WTC11 (cell line): ENCODE results near the gene MYMK. TPM values are rescaled to one million over a fixed set of nuclear protein-coding genes. Genes with fewer than 3 reads are reported as not detected.

Experiments used
- ATAC-seq: fragments of 200-7000 bp; cut with Tn5 transposase; 2 replicates; pipeline ENCODE4 v1.10.0; 2021; ENCODE audit warnings: mild to moderate bottlenecking, moderate library complexity
- CTCF ChIA-PET: fragments of 300-600 bp; sonication (Branson Sonifier 250); formaldehyde crosslinking; loops from one replicate; lab custom pipeline; 2021; ENCODE audit warnings: antibody characterized with exemption; lab: Charles Lee
- POLR2A ChIA-PET: fragments of 350-600 bp; sonication (Branson Sonifier 250); formaldehyde crosslinking; loops from one replicate; lab custom pipeline; 2021; ENCODE audit warnings: antibody characterized with exemption; lab: Charles Lee
- DNase-seq: peaks from one replicate; pipeline ENCODE4 v3.0.0; 2021; ENCODE audit warnings: low spot score
- H3K27ac Mint-ChIP-seq: 2 replicates; pipeline ENCODE4 v1.8.0; 2021; ENCODE audit warnings: mixed read lengths
- H3K27me3 Mint-ChIP-seq: 2 replicates; pipeline ENCODE4 v1.8.0; 2021; ENCODE audit warnings: low read depth, mild to moderate bottlenecking, moderate library complexity, mixed read lengths
- H3K36me3 Mint-ChIP-seq: 2 replicates; pipeline ENCODE4 v1.8.0; 2021; ENCODE audit warnings: mixed read lengths
- H3K4me1 Mint-ChIP-seq: 2 replicates; pipeline ENCODE4 v1.8.0; 2022; ENCODE audit warnings: mixed read lengths
- H3K4me3 Mint-ChIP-seq: 2 replicates; pipeline ENCODE4 v1.8.0; 2021; ENCODE audit warnings: mild to moderate bottlenecking, moderate library complexity, mixed read lengths
- H3K9me3 Mint-ChIP-seq: 2 replicates; pipeline ENCODE4 v1.8.0; 2021; ENCODE audit warnings: mixed read lengths
- FOXJ3 ChIP-seq: sonication (generic); formaldehyde crosslinking; IDR thresholded peaks from 2 replicates; pipeline ENCODE4 v1.9.0; 2021; ENCODE audit warnings: missing genetic modification reagents, mild to moderate bottlenecking, borderline replicate concordance
- FOXP4 ChIP-seq: sonication (generic); formaldehyde crosslinking; IDR thresholded peaks from 2 replicates; pipeline ENCODE4 v1.8.0; 2022; ENCODE audit warnings: mild to moderate bottlenecking, missing genetic modification reagents
- GRHL2 ChIP-seq: fragments of 250-450 bp; sonication (Bioruptor Pico); IDR thresholded peaks from 2 replicates; pipeline ENCODE4 v1.8.0; 2022; ENCODE audit warnings: mild to moderate bottlenecking, moderate library complexity; ENCODE audit not compliant: insufficient replicate concordance, severe bottlenecking
- KAT7 ChIP-seq: sonication (generic); formaldehyde crosslinking; IDR thresholded peaks from 2 replicates; pipeline ENCODE4 v1.8.1; 2023; ENCODE audit warnings: missing genetic modification reagents, mild to moderate bottlenecking, borderline replicate concordance
- MXD4 ChIP-seq: fragments of 250-450 bp; sonication (Bioruptor Pico); IDR thresholded peaks from 2 replicates; pipeline ENCODE4 v1.8.0; 2021; ENCODE audit warnings: mild to moderate bottlenecking, moderate library complexity, borderline replicate concordance
- NR2C2 ChIP-seq: sonication (generic); formaldehyde crosslinking; IDR thresholded peaks from 2 replicates; pipeline ENCODE4 v1.8.0; 2022; ENCODE audit warnings: mild to moderate bottlenecking, missing genetic modification reagents
- ZNF232 ChIP-seq: sonication (generic); formaldehyde crosslinking; IDR thresholded peaks from 2 replicates; pipeline ENCODE4 v1.8.0; 2022; ENCODE audit warnings: mild to moderate bottlenecking, missing genetic modification reagents
- ZNF532 ChIP-seq: fragments of 250-450 bp; sonication (Bioruptor Pico); IDR thresholded peaks from 2 replicates; pipeline ENCODE4 v1.9.0; 2021; ENCODE audit warnings: mild to moderate bottlenecking, borderline replicate concordance
- ZNF671 ChIP-seq: fragments of 250-450 bp; sonication (Bioruptor Pico); IDR thresholded peaks from 2 replicates; pipeline ENCODE4 v1.8.0; 2021; ENCODE audit warnings: mild to moderate bottlenecking
- total RNA-seq: library from RNA; stranded (reverse); gene quantifications from 3 replicates; pipeline ENCODE4 v1.2.3, GENCODE V29; 2021
- TF ChIP-seq, protein P1 (sequence below): sonication (generic); formaldehyde crosslinking; IDR thresholded peaks from 2 replicates; pipeline ENCODE4 v1.8.1; 2022; ENCODE audit warnings: mild to moderate bottlenecking, moderate library complexity, missing genetic modification reagents
- TF ChIP-seq, protein P2 (sequence below): sonication (generic); formaldehyde crosslinking; IDR thresholded peaks from 2 replicates; pipeline ENCODE4 v1.8.0; 2022; ENCODE audit warnings: mild to moderate bottlenecking, missing genetic modification reagents
- TF ChIP-seq, protein P3 (sequence below): sonication (generic); formaldehyde crosslinking; IDR thresholded peaks from 2 replicates; pipeline ENCODE4 v1.8.1; 2023; ENCODE audit warnings: mild to moderate bottlenecking, missing genetic modification reagents
- TF ChIP-seq, protein P4 (sequence below): sonication (generic); formaldehyde crosslinking; conservative IDR thresholded peaks from 2 replicates; pipeline ENCODE4 v1.8.1; 2023; ENCODE audit warnings: mild to moderate bottlenecking, low read depth, missing genetic modification reagents, moderate library complexity
- TF ChIP-seq, protein P5 (sequence below): sonication (generic); formaldehyde crosslinking; IDR thresholded peaks from 2 replicates; pipeline ENCODE4 v1.8.1; 2023; ENCODE audit warnings: mild to moderate bottlenecking, missing genetic modification reagents, moderate library complexity

The MYMK gene
- total RNA-seq, 1 experiment from 2014 or later, result not detected

GRCh38 chr9:133571896-133572595, 47.3 kb upstream of the MYMK start:
- Mint-ChIP-seq H3K27me3 (no peaks in the 10 kb centered on the region), H3K36me3 (no peaks in the 10 kb centered on the region), H3K4me3 (no peak overlapping the region), H3K27ac (no peak overlapping the region), H3K9me3 (no peaks in the 10 kb centered on the region), H3K4me1 (peaks cover 12% of the 10 kb centered on the region)
- TF ChIP-seq ZNF671 (no peak), NR2C2 (no peak), ZNF532 (CRISPR knock-in tag) (no peak), FOXJ3 (CRISPR knock-in tag) (no peak)
- TF ChIP-seq, protein P1, sequence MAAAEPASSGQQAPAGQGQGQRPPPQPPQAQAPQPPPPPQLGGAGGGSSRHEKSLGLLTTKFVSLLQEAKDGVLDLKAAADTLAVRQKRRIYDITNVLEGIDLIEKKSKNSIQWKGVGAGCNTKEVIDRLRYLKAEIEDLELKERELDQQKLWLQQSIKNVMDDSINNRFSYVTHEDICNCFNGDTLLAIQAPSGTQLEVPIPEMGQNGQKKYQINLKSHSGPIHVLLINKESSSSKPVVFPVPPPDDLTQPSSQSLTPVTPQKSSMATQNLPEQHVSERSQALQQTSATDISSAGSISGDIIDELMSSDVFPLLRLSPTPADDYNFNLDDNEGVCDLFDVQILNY (CRISPR knock-in tag), result no peak
- TF ChIP-seq, protein P2, sequence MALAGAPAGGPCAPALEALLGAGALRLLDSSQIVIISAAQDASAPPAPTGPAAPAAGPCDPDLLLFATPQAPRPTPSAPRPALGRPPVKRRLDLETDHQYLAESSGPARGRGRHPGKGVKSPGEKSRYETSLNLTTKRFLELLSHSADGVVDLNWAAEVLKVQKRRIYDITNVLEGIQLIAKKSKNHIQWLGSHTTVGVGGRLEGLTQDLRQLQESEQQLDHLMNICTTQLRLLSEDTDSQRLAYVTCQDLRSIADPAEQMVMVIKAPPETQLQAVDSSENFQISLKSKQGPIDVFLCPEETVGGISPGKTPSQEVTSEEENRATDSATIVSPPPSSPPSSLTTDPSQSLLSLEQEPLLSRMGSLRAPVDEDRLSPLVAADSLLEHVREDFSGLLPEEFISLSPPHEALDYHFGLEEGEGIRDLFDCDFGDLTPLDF, result no peak
- no peak for DNase-seq
- ChIA-PET POLR2A (no interaction called here), CTCF (interaction anchor here (0.6 to 1.9 kb wide), 2 partner anchors 17 to 625 kb away, joined by 3 to 6 read pairs; no protein-coding TSS in a partner anchor)
- ATAC-seq, result no peak

DNA sequence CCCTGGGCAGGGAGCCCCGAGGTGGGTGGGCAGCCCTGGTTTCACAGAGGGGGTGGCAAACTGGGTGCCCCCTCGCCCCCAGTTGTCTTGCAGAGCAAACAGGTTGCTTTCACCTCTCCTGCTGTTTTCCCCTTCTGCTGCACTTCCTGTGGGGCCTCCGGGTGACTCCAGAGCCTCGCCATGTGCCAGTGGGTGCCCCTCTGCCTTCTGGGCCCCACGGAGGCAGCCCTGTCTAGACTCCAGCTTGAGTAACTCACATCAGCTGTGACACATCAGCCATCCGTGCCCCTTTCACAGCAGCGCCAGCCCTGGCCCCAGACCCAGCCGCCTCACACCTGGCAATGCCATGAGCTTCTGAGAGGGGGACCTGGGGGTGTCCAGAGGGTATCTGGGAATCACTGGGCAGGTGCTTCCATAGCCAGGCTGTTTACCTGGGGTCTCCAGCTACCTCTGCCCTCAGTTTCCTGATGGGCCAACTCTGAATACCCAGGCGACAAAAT, 46.7 kb upstream of the MYMK start:
- no peak overlapping the region for H3K4me3 Mint-ChIP-seq
- H3K9me3 Mint-ChIP-seq, result no peaks in the 10 kb centered on the region
- H3K36me3 Mint-ChIP-seq, result no peaks in the 10 kb centered on the region
- ATAC-seq (no peak), DNase-seq (no peak)
- peaks cover 6% of the 10 kb centered on the region for H3K4me1 Mint-ChIP-seq
- CTCF ChIA-PET, result interaction anchor here (0.6 to 1.9 kb wide), 3 partner anchors 13 to 625 kb away, joined by 3 to 6 read pairs (median 6); no protein-coding TSS in a partner anchor
- no peak overlapping the region for H3K27ac Mint-ChIP-seq
- no peaks in the 10 kb centered on the region for H3K27me3 Mint-ChIP-seq
- POLR2A ChIA-PET, result no interaction called here
- TF ChIP-seq MXD4 (CRISPR knock-in tag) (no peak), FOXP4 (CRISPR knock-in tag) (no peak), ZNF232 (CRISPR knock-in tag) (no peak), GRHL2 (CRISPR knock-in tag) (no peak), KAT7 (CRISPR knock-in tag) (no peak), ZNF671 (no peak)
- TF ChIP-seq, protein P3, sequence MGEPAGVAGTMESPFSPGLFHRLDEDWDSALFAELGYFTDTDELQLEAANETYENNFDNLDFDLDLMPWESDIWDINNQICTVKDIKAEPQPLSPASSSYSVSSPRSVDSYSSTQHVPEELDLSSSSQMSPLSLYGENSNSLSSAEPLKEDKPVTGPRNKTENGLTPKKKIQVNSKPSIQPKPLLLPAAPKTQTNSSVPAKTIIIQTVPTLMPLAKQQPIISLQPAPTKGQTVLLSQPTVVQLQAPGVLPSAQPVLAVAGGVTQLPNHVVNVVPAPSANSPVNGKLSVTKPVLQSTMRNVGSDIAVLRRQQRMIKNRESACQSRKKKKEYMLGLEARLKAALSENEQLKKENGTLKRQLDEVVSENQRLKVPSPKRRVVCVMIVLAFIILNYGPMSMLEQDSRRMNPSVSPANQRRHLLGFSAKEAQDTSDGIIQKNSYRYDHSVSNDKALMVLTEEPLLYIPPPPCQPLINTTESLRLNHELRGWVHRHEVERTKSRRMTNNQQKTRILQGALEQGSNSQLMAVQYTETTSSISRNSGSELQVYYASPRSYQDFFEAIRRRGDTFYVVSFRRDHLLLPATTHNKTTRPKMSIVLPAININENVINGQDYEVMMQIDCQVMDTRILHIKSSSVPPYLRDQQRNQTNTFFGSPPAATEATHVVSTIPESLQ, result no peak
- TF ChIP-seq, protein P4, sequence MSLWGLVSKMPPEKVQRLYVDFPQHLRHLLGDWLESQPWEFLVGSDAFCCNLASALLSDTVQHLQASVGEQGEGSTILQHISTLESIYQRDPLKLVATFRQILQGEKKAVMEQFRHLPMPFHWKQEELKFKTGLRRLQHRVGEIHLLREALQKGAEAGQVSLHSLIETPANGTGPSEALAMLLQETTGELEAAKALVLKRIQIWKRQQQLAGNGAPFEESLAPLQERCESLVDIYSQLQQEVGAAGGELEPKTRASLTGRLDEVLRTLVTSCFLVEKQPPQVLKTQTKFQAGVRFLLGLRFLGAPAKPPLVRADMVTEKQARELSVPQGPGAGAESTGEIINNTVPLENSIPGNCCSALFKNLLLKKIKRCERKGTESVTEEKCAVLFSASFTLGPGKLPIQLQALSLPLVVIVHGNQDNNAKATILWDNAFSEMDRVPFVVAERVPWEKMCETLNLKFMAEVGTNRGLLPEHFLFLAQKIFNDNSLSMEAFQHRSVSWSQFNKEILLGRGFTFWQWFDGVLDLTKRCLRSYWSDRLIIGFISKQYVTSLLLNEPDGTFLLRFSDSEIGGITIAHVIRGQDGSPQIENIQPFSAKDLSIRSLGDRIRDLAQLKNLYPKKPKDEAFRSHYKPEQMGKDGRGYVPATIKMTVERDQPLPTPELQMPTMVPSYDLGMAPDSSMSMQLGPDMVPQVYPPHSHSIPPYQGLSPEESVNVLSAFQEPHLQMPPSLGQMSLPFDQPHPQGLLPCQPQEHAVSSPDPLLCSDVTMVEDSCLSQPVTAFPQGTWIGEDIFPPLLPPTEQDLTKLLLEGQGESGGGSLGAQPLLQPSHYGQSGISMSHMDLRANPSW (CRISPR knock-in tag), result no peak
- TF ChIP-seq, protein P5, sequence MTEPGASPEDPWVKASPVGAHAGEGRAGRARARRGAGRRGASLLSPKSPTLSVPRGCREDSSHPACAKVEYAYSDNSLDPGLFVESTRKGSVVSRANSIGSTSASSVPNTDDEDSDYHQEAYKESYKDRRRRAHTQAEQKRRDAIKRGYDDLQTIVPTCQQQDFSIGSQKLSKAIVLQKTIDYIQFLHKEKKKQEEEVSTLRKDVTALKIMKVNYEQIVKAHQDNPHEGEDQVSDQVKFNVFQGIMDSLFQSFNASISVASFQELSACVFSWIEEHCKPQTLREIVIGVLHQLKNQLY (CRISPR knock-in tag), result no peak
